Ascending aorta (tissue), 2 donors: ENCODE measurements around the gene SLC35E1. TPM values are rescaled to one million over a fixed set of nuclear protein-coding genes. Genes with fewer than 3 reads are reported as not detected.

Experiments used
- DNase-seq, 2 donors: peaks; one replicate each; pipeline ENCODE4 v3.0.0-alpha.2; 2019; ENCODE audit warnings: low spot score in 2 of 2
- H3K27ac ChIP-seq, 2 donors: fragments of 200-600 bp; sonication (generic); one replicate each; pipeline ENCODE4 v1.5.1; 2016 to 2017; ENCODE audit warnings: mild to moderate bottlenecking in 1 of 2
- H3K27me3 ChIP-seq: fragments of 200-600 bp; sonication (generic); one replicate; pipeline ENCODE4 v1.5.1; 2017
- H3K36me3 ChIP-seq, 2 donors: fragments of 200-600 bp; sonication (generic); one replicate each; pipeline ENCODE4 v1.5.1; 2016
- H3K4me1 ChIP-seq, 2 donors: fragments of 200-600 bp; sonication (generic); one replicate each; pipeline ENCODE4 v1.5.1; 2016 to 2017; ENCODE audit warnings: mild to moderate bottlenecking in 1 of 2
- H3K4me3 ChIP-seq, 2 donors: fragments of 200-600 bp; sonication (generic); one replicate each; pipeline ENCODE4 v1.5.1; 2016 to 2017; ENCODE audit warnings: mild to moderate bottlenecking in 1 of 2
- H3K9me3 ChIP-seq, 2 donors: fragments of 200-600 bp; sonication (generic); one replicate each; pipeline ENCODE4 v1.5.1; 2016
- intact Hi-C: fragments of 100-400 bp; cut with DNase I; formaldehyde crosslinking; loops from one replicate; pipeline ENCODE4 v1.15.1; 2023
- total RNA-seq: library from RNA; depleted of rRNA; stranded (reverse); fragments of >200 nt; gene quantifications from one replicate; pipeline ENCODE4 v1.1.0, GENCODE V29; 2016
- TF ChIP-seq, protein P1 (sequence below), 3 experiments: fragments of 200-600 bp in 2 of 3; fragments of 450-650 bp in 1 of 3; sonication (generic) in 2 of 3; IDR thresholded peaks; one replicate each; pipeline ENCODE4 v1.5.1; 2016 to 2019; ENCODE audit warnings: antibody characterized with exemption in 3 of 3, mild to moderate bottlenecking in 1 of 3, moderate library complexity in 1 of 3

Gene SLC35E1
- total RNA-seq, 1 donor from 2014 or later: 56.3 TPM

DNA sequence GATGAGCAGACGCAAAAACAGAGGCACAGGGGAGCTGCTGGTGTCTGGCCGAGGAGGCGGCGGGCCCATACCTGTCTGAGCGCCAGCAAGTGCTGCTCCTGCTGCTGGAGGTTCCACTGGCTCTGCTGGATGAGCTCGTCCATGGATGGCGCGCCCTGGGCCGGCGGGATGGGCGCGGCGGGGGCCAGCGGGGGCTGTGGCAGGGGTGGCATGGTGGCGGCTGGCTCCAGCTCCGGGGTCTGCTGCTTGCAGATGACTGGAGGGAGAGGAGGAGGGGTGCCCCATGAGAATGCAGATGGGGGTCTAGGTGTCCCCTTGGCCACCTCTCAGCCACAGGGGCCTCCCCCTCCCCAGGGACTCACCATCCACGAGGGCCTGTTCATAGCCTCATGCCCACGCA is 36.8 kb downstream of the SLC35E1 start:
- no peaks in the 10 kb centered on the region for H3K27me3 ChIP-seq
- H3K36me3 ChIP-seq: peaks cover 71 to 85% of the 10 kb centered on the region in 2 donors
- H3K27ac ChIP-seq: no peak overlapping the region
- peaks cover 0 to 4% of the 10 kb centered on the region in 2 donors for H3K4me1 ChIP-seq
- intact Hi-C loops: no loop called here
- no peak for DNase-seq
- no peak overlapping the region for H3K4me3 ChIP-seq
- TF ChIP-seq, protein P1, sequence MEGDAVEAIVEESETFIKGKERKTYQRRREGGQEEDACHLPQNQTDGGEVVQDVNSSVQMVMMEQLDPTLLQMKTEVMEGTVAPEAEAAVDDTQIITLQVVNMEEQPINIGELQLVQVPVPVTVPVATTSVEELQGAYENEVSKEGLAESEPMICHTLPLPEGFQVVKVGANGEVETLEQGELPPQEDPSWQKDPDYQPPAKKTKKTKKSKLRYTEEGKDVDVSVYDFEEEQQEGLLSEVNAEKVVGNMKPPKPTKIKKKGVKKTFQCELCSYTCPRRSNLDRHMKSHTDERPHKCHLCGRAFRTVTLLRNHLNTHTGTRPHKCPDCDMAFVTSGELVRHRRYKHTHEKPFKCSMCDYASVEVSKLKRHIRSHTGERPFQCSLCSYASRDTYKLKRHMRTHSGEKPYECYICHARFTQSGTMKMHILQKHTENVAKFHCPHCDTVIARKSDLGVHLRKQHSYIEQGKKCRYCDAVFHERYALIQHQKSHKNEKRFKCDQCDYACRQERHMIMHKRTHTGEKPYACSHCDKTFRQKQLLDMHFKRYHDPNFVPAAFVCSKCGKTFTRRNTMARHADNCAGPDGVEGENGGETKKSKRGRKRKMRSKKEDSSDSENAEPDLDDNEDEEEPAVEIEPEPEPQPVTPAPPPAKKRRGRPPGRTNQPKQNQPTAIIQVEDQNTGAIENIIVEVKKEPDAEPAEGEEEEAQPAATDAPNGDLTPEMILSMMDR (IDR thresholded peaks at IDR 0.05): no peak
- no peaks in the 10 kb centered on the region for H3K9me3 ChIP-seq

DNA sequence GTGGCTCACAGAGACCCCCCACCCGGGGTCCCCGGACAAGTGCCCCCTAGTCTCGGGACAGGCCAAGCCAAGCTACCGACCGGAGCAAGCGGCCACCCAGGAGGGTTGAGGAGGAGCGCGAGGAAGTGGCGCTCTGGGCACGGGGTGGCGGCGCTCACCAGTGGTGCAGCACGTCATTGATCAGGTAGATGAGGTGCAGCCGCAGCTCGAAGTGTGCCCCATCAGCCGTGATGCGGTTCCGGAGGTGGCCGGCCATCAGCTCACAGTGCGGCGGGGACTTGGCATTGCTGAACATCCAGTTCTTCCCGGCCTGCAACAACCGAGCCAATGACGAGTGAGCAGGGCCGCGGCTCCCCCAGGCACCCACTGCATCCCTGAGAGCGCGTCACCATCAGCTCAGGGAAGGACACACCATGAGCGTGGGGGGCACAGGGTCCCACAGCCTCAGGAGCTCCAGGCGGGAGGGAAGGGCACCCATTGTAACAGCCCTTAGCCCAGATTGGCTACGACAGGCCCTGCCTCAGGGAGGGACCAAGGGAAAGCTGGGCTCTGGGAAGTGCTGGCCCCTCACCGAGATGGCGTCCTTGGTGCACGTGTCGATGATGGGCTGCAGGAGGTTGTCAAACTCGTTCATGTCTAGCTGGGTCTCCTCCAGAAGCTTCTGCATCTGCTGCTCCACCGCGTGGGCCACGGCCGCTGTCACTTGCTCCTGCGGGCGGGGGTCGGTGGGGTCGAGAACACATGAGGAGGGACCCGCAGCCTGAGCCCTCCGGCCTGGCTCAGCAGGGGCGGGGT is 39.6 kb downstream of the SLC35E1 start:
- TF ChIP-seq, protein P1 (IDR thresholded peaks at IDR 0.05): no peak
- Histone ChIP-seq H3K4me1 (no peaks in the 10 kb centered on the region), H3K4me3 (no peak overlapping the region), H3K27ac (no peak overlapping the region), H3K27me3 (no peaks in the 10 kb centered on the region), H3K36me3 (peaks cover 88 to 99% of the 10 kb centered on the region in 2 donors), H3K9me3 (no peaks in the 10 kb centered on the region)
- DNase-seq: no peak
- intact Hi-C loops: no loop called here

DNA sequence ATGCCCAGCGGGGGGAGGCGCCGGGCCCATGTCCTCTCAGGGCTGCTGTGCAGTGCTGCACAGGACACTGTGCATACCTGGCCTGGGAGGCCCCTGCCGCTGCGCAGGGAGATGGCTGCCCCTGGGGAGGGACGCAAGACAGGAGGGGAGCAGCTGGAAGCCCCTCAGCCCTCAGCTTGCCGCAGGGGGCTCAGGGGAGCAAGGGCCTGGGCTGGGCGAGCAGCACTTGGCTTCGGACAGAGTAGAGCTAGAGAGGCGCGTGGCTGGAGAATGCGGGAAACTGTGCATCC is 40.9 kb downstream of the SLC35E1 start:
- Histone ChIP-seq H3K4me1 (no peaks in the 10 kb centered on the region), H3K27ac (no peak overlapping the region), H3K27me3 (no peaks in the 10 kb centered on the region), H3K4me3 (no peak overlapping the region), H3K9me3 (no peaks in the 10 kb centered on the region), H3K36me3 (peaks cover 95 to 100% of the 10 kb centered on the region in 2 donors)
- TF ChIP-seq, protein P1 (IDR thresholded peaks at IDR 0.05): no peak
- DNase-seq: no peak
- intact Hi-C loops: no loop called here

DNA sequence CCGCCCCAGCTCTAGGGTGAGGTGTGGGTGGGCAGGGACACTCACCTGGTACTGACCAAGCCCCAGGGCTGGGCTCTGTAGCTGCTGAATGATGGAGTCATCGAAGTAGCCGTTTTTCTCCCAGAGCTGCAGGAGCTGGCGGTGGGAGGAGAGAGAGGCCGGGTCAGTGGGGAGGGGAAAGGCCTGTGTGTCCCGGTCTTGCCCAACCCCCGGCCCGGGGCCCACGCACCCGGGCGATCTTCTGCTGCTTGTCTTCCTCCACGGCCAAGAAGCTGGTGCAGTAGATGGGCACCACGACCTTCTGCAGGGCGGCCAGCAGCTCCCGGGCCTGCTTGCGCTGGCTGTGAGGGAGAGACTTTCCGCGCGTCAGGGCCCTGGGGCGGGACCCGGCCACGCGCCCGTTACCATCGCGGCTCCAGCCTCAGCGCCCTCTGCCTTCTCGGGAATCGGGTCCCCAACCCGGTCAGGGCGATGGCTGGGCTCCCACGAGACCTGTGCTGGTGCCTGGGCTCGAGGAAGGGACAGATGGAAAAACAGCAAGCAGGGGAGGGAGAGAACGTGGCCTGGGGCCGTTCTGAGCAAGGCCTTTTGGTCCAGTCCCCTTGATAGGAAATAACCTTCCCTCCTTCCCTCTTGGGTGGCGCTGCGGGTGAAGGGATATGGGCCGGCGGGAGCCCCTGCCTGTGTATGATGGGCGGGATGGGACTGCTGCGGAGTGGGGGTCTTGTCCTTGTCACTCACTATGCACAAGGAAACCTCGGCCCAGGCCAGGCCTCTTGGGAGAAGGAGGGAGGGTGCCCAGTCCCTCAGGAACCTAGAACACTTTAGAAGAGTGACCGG is 41.5 kb downstream of the SLC35E1 start:
- Histone ChIP-seq H3K27ac (no peak overlapping the region), H3K9me3 (no peaks in the 10 kb centered on the region), H3K27me3 (no peaks in the 10 kb centered on the region), H3K36me3 (peaks cover 97 to 100% of the 10 kb centered on the region in 2 donors), H3K4me1 (no peaks in the 10 kb centered on the region), H3K4me3 (no peak overlapping the region)
- TF ChIP-seq, protein P1 (IDR thresholded peaks at IDR 0.05): no peak
- DNase-seq: no peak
- intact Hi-C loops: no loop called here

DNA sequence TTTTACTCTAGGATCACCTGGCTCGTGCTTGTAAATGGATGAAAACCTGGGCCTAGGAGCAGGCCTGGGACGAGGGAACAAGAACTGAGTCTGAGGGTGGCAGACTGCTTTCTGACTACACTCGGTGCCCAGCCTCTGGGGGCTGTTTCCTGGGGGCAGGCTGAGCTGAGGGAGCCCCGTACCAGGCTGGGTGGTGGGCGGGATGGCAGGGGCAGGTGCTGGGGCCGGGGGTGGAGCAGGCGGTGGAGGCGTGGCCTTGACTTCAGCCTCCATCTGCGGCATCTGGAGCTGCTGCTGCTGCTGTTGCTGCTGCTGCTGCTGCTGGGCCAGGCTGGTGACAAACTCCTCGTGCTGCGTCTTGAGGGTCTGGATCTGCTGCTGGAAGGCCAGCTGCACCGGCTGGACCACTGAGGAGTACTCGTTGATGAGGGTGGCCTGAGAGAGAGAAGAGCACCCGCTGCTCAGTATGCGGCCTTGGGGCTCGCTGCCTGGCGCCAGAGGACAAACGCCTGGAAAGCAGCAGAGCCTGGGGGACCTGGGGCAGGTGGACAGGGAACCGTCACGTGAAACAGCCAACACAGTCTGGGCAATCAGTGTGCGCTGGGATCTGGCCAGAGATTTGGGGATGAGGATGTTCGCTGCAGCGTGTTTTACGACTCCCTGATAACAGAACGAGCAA is 42.6 kb downstream of the SLC35E1 start:
- no peaks in the 10 kb centered on the region for H3K27me3 ChIP-seq
- no peaks in the 10 kb centered on the region for H3K4me1 ChIP-seq
- H3K9me3 ChIP-seq: no peaks in the 10 kb centered on the region
- intact Hi-C loops: no loop called here
- no peak for DNase-seq
- no peak overlapping the region for H3K27ac ChIP-seq
- H3K36me3 ChIP-seq: peaks cover 97 to 100% of the 10 kb centered on the region in 2 donors
- TF ChIP-seq, protein P1 (IDR thresholded peaks at IDR 0.05): no peak
- no peak overlapping the region for H3K4me3 ChIP-seq
